ENCODE data around the gene CAV1. TPM values are rescaled to one million over a fixed set of nuclear protein-coding genes. Genes with fewer than 3 reads are reported as not detected.
"Not testable (repeated sequence)": the region's sequence is repeated elsewhere in the genome, so short reads cannot be mapped to it uniquely, and the experiment has no call there.

CAV1 gene, protein sequence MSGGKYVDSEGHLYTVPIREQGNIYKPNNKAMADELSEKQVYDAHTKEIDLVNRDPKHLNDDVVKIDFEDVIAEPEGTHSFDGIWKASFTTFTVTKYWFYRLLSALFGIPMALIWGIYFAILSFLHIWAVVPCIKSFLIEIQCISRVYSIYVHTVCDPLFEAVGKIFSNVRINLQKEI
- total RNA-seq: 10 to 100 TPM; 52.2 to 73.8 (median 62.2) TPM

DNA sequence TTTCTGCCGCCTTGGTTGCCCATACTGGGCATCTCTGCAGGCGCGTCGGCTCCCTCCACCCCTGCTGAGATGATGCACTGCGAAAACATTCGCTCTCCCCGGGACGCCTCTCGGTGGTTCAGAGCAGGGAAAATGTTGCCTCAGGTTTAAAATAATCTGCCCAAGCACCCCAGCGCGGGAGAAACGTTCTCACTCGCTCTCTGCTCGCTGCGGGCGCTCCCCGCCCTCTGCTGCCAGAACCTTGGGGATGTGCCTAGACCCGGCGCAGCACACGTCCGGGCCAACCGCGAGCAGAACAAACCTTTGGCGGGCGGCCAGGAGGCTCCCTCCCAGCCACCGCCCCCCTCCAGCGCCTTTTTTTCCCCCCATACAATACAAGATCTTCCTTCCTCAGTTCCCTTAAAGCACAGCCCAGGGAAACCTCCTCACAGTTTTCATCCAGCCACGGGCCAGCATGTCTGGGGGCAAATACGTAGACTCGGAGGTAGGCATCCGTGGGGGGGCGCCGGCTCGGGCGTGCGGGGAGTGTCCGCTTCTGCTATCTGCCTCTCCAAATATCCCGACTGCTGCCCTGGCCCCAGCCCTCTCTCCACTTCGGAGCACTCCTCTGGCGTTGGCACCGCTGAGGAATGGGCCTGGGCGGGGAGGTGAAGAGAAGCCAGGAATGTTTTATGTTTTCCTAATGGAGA is at the start of gene CAV1:
CAV1 (plus strand) TSS at position 428 of the 689 bp plus-strand sequence; CDS start at position 455, 27 bp downstream.
- peak; percentile 79 for DNase-seq
- TF ChIP-seq EP300 (IDR thresholded peaks at IDR 0.05; ENCODE audit: low read depth): no peak
- TF ChIP-seq POLR2A (IDR thresholded peaks at IDR 0.05): peak; percentile 49
- peak; percentile 61 to 76 (median 73) for TF ChIP-seq POLR2AphosphoS5 (IDR thresholded peaks at IDR 0.05)
- peak in 3 of 5 experiments; percentile 8 to 12 (median 10) for TF ChIP-seq CTCF (IDR thresholded peaks at IDR 0.05)
- H3K36me3 ChIP-seq: no peaks in the 10 kb centered on the region
- peak within 1 kb of the TSS; percentile 49 to 65 (median 62) for H3K4me3 ChIP-seq
- intact Hi-C loops (cut with DNase I; ENCODE audit: low total_unique reads): loop anchor here (10.0 kb wide), 3 partner anchors 60 to 260 kb away; no protein-coding TSS in a partner anchor
- peak within 1 kb of the TSS; percentile 81 to 92 (median 90) for H3K27ac ChIP-seq
- 1 to 5% methylated on average over 4 to 42 of the region's 42 CpGs for WGBS, 2 donors (ENCODE audit: low coverage in 1 of 2)
- in situ Hi-C loops (cut with MboI; ENCODE audit: low pct_ligation_motif_present in 1 of 4, low pct_unique_long_range_greater_than_20kb in 1 of 4, low sequenced_read_pairs in 3 of 4): loop anchor here in 1 of 4 donors (10.0 kb wide), 1 partner anchor 260 kb away; no protein-coding TSS in a partner anchor
- H3K4me1 ChIP-seq: peaks cover 0 to 31% (median 19%) of the 10 kb centered on the region in 4 donors
- peaks cover 55% of the 10 kb centered on the region for H3K27me3 ChIP-seq
- no peaks in the 10 kb centered on the region for H3K9me3 ChIP-seq

GRCh38 chr7:116477625-116478024 is 47.2 kb upstream of the CAV1 start:
- in situ Hi-C loops (cut with MboI; ENCODE audit: low pct_ligation_motif_present in 1 of 4, low pct_unique_long_range_greater_than_20kb in 1 of 4, low sequenced_read_pairs in 3 of 4) (no loop called here), intact Hi-C loops (cut with DNase I; ENCODE audit: low total_unique reads) (no loop called here)
- Histone ChIP-seq H3K4me3 (no peak overlapping the region), H3K4me1 (no peaks in the 10 kb centered on the region), H3K27me3 (no peaks in the 10 kb centered on the region), H3K36me3 (no peaks in the 10 kb centered on the region), H3K27ac (no peak overlapping the region), H3K9me3 (no peaks in the 10 kb centered on the region)
- DNase-seq: no peak
- 38 to 97% methylated on average over 1 of the region's 1 CpG for WGBS, 2 donors (ENCODE audit: low coverage in 1 of 2)
- TF ChIP-seq CTCF (IDR thresholded peaks at IDR 0.05) (no peak), POLR2AphosphoS5 (IDR thresholded peaks at IDR 0.05) (no peak), EP300 (IDR thresholded peaks at IDR 0.05; ENCODE audit: low read depth) (no peak), POLR2A (IDR thresholded peaks at IDR 0.05) (no peak)

DNA sequence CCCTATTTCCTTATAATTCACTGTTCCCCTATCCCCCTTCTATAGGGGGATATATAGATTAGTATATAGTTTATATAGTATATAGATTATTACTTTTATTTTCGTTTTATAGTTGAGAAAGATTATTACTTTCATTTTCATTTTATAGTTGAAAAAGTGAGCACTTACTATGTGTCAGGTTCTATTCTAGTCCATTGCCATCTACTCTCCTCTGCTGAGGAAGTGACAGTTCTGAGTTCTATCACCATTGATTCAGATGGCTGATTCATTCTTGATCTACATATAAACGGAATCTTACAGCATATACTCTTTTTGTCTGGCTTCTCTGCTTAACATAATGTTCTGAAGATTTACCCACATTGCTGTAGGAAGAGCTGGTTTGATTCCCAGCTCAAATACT is 46.0 kb upstream of the CAV1 start:
- no peaks in the 10 kb centered on the region for H3K9me3 ChIP-seq
- TF ChIP-seq POLR2A (IDR thresholded peaks at IDR 0.05): no peak
- no peak for TF ChIP-seq CTCF (IDR thresholded peaks at IDR 0.05)
- TF ChIP-seq POLR2AphosphoS5 (IDR thresholded peaks at IDR 0.05): no peak
- no peak overlapping the region for H3K27ac ChIP-seq
- in situ Hi-C loops (cut with MboI; ENCODE audit: low pct_ligation_motif_present in 1 of 4, low pct_unique_long_range_greater_than_20kb in 1 of 4, low sequenced_read_pairs in 3 of 4): no loop called here
- intact Hi-C loops (cut with DNase I; ENCODE audit: low total_unique reads): no loop called here
- H3K4me1 ChIP-seq: no peaks in the 10 kb centered on the region
- no peak for DNase-seq
- H3K4me3 ChIP-seq: no peak overlapping the region
- 48 to 60% methylated on average over 2 of the region's 2 CpGs for WGBS, 2 donors (ENCODE audit: low coverage in 1 of 2)
- no peaks in the 10 kb centered on the region for H3K27me3 ChIP-seq
- H3K36me3 ChIP-seq: no peaks in the 10 kb centered on the region

DNA sequence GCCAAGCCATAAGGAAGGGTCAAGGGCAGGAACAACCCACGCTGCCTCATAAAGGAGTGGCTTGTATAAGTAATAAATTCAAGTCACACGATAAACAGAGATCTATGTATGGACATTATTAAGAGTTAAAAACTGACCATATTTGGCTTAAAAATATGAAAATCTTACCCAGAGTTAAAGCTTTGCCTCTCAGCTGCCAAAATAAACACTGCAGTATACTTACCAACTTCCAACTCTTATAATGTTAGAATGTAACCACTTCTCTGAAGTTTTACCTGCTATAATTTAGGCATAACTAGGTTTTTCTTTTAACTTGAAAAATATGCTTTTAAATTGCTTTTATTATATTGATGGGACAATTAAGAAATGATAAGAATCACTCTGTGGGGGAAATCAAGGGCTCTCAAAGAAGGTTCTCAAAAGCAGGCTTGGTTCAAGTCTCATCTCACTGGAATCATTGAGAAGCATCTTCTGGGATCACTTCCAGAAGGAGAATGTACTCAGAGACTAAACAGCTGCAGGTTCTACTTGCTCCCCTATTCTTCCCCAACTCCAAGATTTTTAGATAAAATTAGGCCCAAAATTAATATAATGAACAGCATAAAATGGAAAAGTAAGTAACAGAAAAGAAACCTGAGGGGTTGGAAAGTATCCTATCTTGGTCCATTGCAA is 41.4 kb upstream of the CAV1 start:
- peaks cover 0 to 10% (median 7%) of the 10 kb centered on the region in 4 donors for H3K4me1 ChIP-seq
- no peak for DNase-seq
- H3K4me3 ChIP-seq: no peak overlapping the region
- H3K9me3 ChIP-seq: no peaks in the 10 kb centered on the region
- no peaks in the 10 kb centered on the region for H3K27me3 ChIP-seq
- WGBS, 2 donors (ENCODE audit: low coverage in 1 of 2): 51 to 70% methylated on average over 2 of the region's 2 CpGs
- TF ChIP-seq POLR2AphosphoS5 (IDR thresholded peaks at IDR 0.05) (no peak), POLR2A (IDR thresholded peaks at IDR 0.05) (no peak)
- in situ Hi-C loops (cut with MboI; ENCODE audit: low pct_ligation_motif_present in 1 of 4, low pct_unique_long_range_greater_than_20kb in 1 of 4, low sequenced_read_pairs in 3 of 4) (no loop called here), intact Hi-C loops (cut with DNase I; ENCODE audit: low total_unique reads) (no loop called here)
- no peak overlapping the region for H3K27ac ChIP-seq
- no peaks in the 10 kb centered on the region for H3K36me3 ChIP-seq

DNA sequence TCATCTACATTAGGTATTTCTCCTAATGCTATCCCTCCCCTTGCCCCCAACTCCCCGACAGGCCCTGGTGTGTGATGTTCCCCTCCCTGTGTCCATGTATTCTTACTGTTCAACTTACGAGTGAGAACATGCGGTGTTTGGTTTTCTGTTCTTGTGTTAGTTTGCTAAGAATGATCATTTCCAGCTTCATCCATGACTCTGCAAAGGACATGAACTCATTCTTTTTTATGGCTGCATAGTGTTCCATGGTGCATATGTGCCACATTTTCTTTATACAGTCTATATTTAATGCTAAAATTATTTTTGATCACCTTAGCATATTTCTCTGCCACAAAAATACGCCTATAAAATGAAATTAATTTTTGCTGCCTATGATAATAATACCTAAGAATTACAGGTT is 40.4 kb upstream of the CAV1 start:
- H3K36me3 ChIP-seq; H3K9me3 ChIP-seq; intact Hi-C loops (cut with DNase I; ENCODE audit: low total_unique reads); H3K27ac ChIP-seq; H3K4me3 ChIP-seq; H3K27me3 ChIP-seq; in situ Hi-C loops (cut with MboI; ENCODE audit: low pct_ligation_motif_present in 1 of 4, low pct_unique_long_range_greater_than_20kb in 1 of 4, low sequenced_read_pairs in 3 of 4); DNase-seq: not testable (repeated sequence)
- H3K4me1 ChIP-seq: peaks cover 0 to 10% (median 7%) of the 10 kb centered on the region in 4 donors
- WGBS, 2 donors (ENCODE audit: low coverage in 1 of 2): 93 to 95% methylated on average over 1 to 4 of the region's 4 CpGs
